ENCODE measurements around the gene LAMB4. TPM values are rescaled to one million over a fixed set of nuclear protein-coding genes. Genes with fewer than 3 reads are reported as not detected.

Gene LAMB4
- polyA plus RNA-seq, 1 of the 3 experiments (the other 2 are of a cell fraction) = 0.36 TPM

DNA sequence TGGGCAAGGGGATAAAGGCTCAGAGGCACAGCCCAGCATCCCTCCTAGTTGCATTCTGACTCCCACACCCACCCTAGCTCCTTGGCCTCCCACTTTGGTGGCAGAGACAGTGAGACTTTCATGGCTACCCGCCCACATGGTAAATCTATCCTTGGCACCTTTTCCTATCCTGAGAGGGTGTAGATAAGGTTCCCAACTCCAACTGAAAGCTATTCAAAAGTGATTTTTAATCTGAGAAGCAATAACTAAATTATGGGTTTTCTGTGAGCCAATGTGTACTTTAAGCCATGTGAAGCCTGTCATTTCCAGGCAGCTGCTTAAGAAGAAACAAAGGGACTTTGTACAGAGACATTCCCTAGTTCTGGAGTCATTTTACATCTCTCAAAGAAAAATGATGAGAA, 136.3 kb downstream of the LAMB4 start:
- Histone ChIP-seq H3K4me2 (no peak overlapping the region), H3K4me3 (ENCODE audit: low read depth in 2 of 2, low read length in 1 of 2) (no peak overlapping the region), H3K9me3 (no peaks in the 10 kb centered on the region), H3K4me1 (ENCODE audit: control insufficient read depth in 1 of 2, insufficient read depth in 2 of 2, low read depth in 1 of 2, low read length in 1 of 2) (peaks cover 42 to 49% of the 10 kb centered on the region in 2 experiments), H3K36me3 (replicated peaks in 1 of 2; ENCODE audit: control insufficient read depth in 1 of 2, insufficient read depth in 2 of 2, low read length in 1 of 2) (peaks cover 75 to 79% of the 10 kb centered on the region in 2 experiments), H3K27me3 (ENCODE audit: insufficient read depth) (no peaks in the 10 kb centered on the region), H3K9ac (no peak overlapping the region), H4K20me1 (ENCODE audit: insufficient read depth) (peaks cover 6% of the 10 kb centered on the region; the same call in 1 of the 2 replicates), H3F3A (replicated peaks; ENCODE audit: insufficient read depth) (peaks cover 58% of the 10 kb centered on the region), H3K9me2 (no peaks in the 10 kb centered on the region), H3K79me2 (ENCODE audit: insufficient read depth) (peaks cover 61% of the 10 kb centered on the region), H2AFZ (ENCODE audit: low read depth) (no peak overlapping the region), H3K27ac (ENCODE audit: low read depth in 2 of 2, low read length in 1 of 2) (peak overlapping the region; percentile 93)
- TF ChIP-seq TCF12 (IDR thresholded peaks at IDR 0.05) (no peak), TEAD4 (IDR thresholded peaks at IDR 0.05; ENCODE audit: borderline replicate concordance, insufficient read depth) (no peak), NRF1 (IDR thresholded peaks at IDR 0.05; ENCODE audit: low read depth, low read length) (no peak), FOSL2 (IDR thresholded peaks at IDR 0.05; ENCODE audit: borderline replicate concordance, low read depth) (no peak), EP300 (IDR thresholded peaks at IDR 0.05; ENCODE audit: borderline replicate concordance in 1 of 2, low read depth in 1 of 2, low read length in 1 of 2) (no peak)
- TF ChIP-seq, protein P1, sequence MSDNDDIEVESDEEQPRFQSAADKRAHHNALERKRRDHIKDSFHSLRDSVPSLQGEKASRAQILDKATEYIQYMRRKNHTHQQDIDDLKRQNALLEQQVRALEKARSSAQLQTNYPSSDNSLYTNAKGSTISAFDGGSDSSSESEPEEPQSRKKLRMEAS (IDR thresholded peaks at IDR 0.05; ENCODE audit: low read depth) = no peak
- TF ChIP-seq, protein P2, sequence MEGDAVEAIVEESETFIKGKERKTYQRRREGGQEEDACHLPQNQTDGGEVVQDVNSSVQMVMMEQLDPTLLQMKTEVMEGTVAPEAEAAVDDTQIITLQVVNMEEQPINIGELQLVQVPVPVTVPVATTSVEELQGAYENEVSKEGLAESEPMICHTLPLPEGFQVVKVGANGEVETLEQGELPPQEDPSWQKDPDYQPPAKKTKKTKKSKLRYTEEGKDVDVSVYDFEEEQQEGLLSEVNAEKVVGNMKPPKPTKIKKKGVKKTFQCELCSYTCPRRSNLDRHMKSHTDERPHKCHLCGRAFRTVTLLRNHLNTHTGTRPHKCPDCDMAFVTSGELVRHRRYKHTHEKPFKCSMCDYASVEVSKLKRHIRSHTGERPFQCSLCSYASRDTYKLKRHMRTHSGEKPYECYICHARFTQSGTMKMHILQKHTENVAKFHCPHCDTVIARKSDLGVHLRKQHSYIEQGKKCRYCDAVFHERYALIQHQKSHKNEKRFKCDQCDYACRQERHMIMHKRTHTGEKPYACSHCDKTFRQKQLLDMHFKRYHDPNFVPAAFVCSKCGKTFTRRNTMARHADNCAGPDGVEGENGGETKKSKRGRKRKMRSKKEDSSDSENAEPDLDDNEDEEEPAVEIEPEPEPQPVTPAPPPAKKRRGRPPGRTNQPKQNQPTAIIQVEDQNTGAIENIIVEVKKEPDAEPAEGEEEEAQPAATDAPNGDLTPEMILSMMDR (IDR thresholded peaks at IDR 0.05) = no peak
- TF ChIP-seq, protein P3, sequence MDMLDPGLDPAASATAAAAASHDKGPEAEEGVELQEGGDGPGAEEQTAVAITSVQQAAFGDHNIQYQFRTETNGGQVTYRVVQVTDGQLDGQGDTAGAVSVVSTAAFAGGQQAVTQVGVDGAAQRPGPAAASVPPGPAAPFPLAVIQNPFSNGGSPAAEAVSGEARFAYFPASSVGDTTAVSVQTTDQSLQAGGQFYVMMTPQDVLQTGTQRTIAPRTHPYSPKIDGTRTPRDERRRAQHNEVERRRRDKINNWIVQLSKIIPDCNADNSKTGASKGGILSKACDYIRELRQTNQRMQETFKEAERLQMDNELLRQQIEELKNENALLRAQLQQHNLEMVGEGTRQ (IDR thresholded peaks at IDR 0.05; ENCODE audit: borderline replicate concordance, low read depth, low read length) = no peak
- DNase-seq = no peak
- 88% methylated on average over 1 of the region's 1 CpG for WGBS (ENCODE audit: low lambda C conversion rate)
- POLR2A ChIA-PET = no interaction called here
- CTCF ChIA-PET = interaction anchor here (0.9 to 5.5 kb wide), 6 partner anchors 10 to 152 kb away, joined by 3 to 27 read pairs (median 3); no protein-coding TSS in a partner anchor

DNA sequence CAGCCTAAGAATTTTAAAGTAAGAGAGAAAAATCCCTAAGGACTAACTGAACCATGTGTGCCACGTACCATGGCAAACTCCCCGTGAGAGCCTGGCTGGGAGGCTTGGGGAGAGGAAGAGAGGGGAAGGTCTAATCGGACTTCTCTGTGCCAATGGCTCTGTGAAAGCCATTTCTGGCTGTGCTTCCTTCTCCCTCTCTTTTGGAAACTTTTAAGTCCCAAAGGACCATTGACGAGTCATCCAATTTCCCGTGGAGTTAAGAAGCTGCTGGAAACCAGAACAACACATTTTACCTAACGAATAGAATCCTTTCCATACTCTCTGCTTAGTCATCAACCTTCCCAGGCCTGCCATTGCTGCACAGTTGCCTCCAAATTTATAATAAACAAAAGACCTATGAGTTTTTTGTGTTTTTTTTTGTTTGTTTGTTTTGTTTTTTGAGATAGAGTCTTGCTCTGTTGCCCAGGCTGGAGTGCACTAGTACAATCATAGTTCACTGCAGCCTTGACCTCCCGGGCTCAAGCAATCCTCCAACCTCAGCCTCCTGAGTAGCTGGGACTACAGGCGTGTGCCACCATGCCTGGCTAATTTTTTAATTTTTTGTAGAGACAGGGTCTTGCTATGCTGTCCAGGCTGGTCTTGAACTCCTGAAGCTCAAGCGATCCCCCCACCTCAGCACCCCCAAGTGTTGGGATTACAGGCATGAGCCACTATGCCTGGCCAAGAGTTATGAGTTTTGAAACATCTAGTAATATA, 140.4 kb downstream of the LAMB4 start:
- no peak overlapping the region for H3K4me2 ChIP-seq
- POLR2A ChIA-PET = no interaction called here
- H4K20me1 ChIP-seq (ENCODE audit: insufficient read depth) = no peaks in the 10 kb centered on the region

More for the DNA sequence above, 140.4 kb downstream of the LAMB4 start:
- Histone ChIP-seq H3K36me3 (replicated peaks in 1 of 2; ENCODE audit: control insufficient read depth in 1 of 2, insufficient read depth in 2 of 2, low read length in 1 of 2) (peaks cover 82 to 94% of the 10 kb centered on the region in 2 experiments), H3K4me1 (ENCODE audit: control insufficient read depth in 1 of 2, insufficient read depth in 2 of 2, low read depth in 1 of 2, low read length in 1 of 2) (peaks cover 7 to 14% of the 10 kb centered on the region in 2 experiments), H3K27me3 (ENCODE audit: insufficient read depth) (no peaks in the 10 kb centered on the region), H3K9ac (no peak overlapping the region; the same call in 1 of the 2 replicates), H3K27ac (ENCODE audit: low read depth in 2 of 2, low read length in 1 of 2) (peak overlapping the region in 1 of 2 experiments; percentile 59; a peak in 2 of 4 replicates), H3K9me3 (no peaks in the 10 kb centered on the region), H3K4me3 (ENCODE audit: low read depth in 2 of 2, low read length in 1 of 2) (no peak overlapping the region), H3K79me2 (ENCODE audit: insufficient read depth) (peaks cover 82% of the 10 kb centered on the region), H2AFZ (ENCODE audit: low read depth) (no peak overlapping the region), H3F3A (replicated peaks; ENCODE audit: insufficient read depth) (peaks cover 24% of the 10 kb centered on the region), H3K9me2 (no peaks in the 10 kb centered on the region)
- 76% methylated on average over 9 of the region's 9 CpGs for WGBS (ENCODE audit: low lambda C conversion rate)
- TF ChIP-seq, protein P4, sequence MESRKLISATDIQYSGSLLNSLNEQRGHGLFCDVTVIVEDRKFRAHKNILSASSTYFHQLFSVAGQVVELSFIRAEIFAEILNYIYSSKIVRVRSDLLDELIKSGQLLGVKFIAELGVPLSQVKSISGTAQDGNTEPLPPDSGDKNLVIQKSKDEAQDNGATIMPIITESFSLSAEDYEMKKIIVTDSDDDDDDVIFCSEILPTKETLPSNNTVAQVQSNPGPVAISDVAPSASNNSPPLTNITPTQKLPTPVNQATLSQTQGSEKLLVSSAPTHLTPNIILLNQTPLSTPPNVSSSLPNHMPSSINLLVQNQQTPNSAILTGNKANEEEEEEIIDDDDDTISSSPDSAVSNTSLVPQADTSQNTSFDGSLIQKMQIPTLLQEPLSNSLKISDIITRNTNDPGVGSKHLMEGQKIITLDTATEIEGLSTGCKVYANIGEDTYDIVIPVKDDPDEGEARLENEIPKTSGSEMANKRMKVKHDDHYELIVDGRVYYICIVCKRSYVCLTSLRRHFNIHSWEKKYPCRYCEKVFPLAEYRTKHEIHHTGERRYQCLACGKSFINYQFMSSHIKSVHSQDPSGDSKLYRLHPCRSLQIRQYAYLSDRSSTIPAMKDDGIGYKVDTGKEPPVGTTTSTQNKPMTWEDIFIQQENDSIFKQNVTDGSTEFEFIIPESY (IDR thresholded peaks at IDR 0.05; ENCODE audit: borderline replicate concordance, low read depth) = no peak
- TF ChIP-seq, protein P5, sequence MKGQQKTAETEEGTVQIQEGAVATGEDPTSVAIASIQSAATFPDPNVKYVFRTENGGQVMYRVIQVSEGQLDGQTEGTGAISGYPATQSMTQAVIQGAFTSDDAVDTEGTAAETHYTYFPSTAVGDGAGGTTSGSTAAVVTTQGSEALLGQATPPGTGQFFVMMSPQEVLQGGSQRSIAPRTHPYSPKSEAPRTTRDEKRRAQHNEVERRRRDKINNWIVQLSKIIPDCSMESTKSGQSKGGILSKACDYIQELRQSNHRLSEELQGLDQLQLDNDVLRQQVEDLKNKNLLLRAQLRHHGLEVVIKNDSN (IDR thresholded peaks at IDR 0.05; ENCODE audit: borderline replicate concordance, low read depth) = no peak
- TF ChIP-seq, protein P6, sequence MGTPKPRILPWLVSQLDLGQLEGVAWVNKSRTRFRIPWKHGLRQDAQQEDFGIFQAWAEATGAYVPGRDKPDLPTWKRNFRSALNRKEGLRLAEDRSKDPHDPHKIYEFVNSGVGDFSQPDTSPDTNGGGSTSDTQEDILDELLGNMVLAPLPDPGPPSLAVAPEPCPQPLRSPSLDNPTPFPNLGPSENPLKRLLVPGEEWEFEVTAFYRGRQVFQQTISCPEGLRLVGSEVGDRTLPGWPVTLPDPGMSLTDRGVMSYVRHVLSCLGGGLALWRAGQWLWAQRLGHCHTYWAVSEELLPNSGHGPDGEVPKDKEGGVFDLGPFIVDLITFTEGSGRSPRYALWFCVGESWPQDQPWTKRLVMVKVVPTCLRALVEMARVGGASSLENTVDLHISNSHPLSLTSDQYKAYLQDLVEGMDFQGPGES (IDR thresholded peaks at IDR 0.05; ENCODE audit: low read depth, low read length) = no peak
- TF ChIP-seq, protein P7, sequence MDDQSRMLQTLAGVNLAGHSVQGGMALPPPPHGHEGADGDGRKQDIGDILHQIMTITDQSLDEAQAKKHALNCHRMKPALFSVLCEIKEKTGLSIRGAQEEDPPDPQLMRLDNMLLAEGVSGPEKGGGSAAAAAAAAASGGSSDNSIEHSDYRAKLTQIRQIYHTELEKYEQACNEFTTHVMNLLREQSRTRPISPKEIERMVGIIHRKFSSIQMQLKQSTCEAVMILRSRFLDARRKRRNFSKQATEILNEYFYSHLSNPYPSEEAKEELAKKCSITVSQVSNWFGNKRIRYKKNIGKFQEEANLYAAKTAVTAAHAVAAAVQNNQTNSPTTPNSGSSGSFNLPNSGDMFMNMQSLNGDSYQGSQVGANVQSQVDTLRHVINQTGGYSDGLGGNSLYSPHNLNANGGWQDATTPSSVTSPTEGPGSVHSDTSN (IDR thresholded peaks at IDR 0.05) = no peak
- TF ChIP-seq, protein P3 (IDR thresholded peaks at IDR 0.05; ENCODE audit: borderline replicate concordance, low read depth, low read length) = no peak
- TF ChIP-seq TCF12 (IDR thresholded peaks at IDR 0.05) (0 out of 2 replicates have a peak, but pooled peaks have one; percentile 17), FOXJ3 (CRISPR knock-in tag; IDR thresholded peaks at IDR 0.05) (no peak), FOSL2 (IDR thresholded peaks at IDR 0.05; ENCODE audit: borderline replicate concordance, low read depth) (peak; percentile 33; the same call in 1 of the 2 replicates), JUND (IDR thresholded peaks at IDR 0.05) (peak; percentile 18; the same call in 1 of the 2 replicates)
- DNase-seq = no peak
- CTCF ChIA-PET = interaction anchor here (0.9 to 1.4 kb wide), 2 partner anchors 10 to 156 kb away, joined by 3 read pairs; no protein-coding TSS in a partner anchor
